Prostate gland (tissue), 2 donors: ENCODE data around the gene ERC2.

Experiments used
- POLR2A ChIP-seq: fragments of 450-650 bp; IDR thresholded peaks from one replicate; pipeline ENCODE4 v1.6.1; 2016; ENCODE audit warnings: antibody characterized with exemption, mild to moderate bottlenecking
- TF ChIP-seq, protein P1 (sequence below), 4 experiments: fragments of 200-600 bp in 2 of 4; fragments of 450-650 bp in 2 of 4; sonication (generic) in 2 of 4; IDR thresholded peaks; 1 replicate in 3 of 4; 2 replicates in 1 of 4; pipeline ENCODE4 v1.5.1; 2016 to 2019; ENCODE audit warnings: antibody characterized with exemption in 4 of 4, mild to moderate bottlenecking in 2 of 4, moderate library complexity in 2 of 4

DNA sequence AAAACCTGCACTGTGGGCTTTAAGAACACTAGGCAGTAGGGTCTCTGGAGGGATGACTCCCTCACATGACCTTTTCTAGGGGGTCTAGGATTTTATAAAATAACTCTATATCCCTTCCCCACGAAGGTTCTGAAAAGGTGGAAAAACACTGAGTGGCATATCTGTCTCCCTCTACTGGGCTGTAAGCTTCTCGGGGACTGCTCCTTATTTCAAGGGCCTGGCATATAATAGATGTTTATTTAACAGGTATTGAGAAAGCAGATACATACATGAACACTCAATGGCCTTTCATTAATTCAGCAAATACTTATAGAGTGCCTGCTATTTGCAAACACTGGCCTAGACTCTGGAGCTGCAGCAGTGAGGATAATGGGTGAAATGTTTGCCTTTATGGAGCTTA lies 834.9 kb downstream of the ERC2 start:
- TF ChIP-seq, protein P1, sequence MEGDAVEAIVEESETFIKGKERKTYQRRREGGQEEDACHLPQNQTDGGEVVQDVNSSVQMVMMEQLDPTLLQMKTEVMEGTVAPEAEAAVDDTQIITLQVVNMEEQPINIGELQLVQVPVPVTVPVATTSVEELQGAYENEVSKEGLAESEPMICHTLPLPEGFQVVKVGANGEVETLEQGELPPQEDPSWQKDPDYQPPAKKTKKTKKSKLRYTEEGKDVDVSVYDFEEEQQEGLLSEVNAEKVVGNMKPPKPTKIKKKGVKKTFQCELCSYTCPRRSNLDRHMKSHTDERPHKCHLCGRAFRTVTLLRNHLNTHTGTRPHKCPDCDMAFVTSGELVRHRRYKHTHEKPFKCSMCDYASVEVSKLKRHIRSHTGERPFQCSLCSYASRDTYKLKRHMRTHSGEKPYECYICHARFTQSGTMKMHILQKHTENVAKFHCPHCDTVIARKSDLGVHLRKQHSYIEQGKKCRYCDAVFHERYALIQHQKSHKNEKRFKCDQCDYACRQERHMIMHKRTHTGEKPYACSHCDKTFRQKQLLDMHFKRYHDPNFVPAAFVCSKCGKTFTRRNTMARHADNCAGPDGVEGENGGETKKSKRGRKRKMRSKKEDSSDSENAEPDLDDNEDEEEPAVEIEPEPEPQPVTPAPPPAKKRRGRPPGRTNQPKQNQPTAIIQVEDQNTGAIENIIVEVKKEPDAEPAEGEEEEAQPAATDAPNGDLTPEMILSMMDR (IDR thresholded peaks at IDR 0.05), result no peak
- no peak for TF ChIP-seq POLR2A
